Measurements from ENCODE around the gene CCAR1. TPM values are rescaled to one million over a fixed set of nuclear protein-coding genes. Genes with fewer than 3 reads are reported as not detected.

Gene CCAR1
- total and polyA plus RNA-seq, 2 of the 13 experiments (the other 11 are each of a cell fraction or from before 2014, with no cell fraction given), result 74.5 to 81.6 TPM

DNA sequence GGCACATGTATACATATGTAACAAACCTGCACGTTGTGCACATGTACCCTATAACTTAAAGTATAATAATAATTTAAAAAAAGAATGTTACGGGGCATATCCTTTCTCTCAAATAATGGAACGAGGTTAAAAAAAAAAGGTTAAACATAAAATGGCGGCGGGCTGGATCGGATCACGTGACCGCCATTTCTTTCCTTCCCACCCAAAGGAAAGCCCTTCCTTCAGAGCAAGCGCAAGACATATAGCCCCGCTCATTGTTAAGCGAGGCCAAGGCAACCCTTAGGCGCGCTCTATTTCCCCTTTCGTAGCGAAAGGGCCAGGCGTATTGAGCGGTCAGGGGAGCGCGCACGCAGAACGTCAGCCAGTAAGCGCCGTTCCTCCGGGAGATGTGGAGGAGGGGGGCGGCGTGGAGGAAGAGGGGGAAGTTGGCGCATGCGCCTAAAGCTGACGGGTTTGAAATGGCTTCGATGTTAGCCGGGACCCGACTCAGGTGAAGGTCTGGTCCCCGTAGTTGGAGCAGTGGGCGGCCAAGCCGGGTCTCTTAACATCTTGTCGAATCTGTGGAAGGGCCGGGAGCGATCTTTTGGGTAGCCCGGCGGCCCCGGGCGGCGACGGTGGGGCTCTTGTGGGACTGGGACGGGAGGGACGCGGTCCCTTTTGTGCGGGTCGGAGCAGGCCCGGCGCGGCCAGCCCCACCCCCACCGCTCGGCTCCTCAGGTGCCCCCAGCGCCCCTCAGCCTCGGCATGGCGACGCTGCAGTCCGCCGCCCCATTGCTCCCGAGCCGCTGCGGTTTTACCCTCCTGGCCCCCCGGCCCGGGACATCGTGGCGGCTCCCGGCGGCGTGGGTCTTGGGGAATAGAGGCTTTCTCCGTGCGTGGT lies at the start of gene CCAR1 (continued):
- TF ChIP-seq, protein P1, sequence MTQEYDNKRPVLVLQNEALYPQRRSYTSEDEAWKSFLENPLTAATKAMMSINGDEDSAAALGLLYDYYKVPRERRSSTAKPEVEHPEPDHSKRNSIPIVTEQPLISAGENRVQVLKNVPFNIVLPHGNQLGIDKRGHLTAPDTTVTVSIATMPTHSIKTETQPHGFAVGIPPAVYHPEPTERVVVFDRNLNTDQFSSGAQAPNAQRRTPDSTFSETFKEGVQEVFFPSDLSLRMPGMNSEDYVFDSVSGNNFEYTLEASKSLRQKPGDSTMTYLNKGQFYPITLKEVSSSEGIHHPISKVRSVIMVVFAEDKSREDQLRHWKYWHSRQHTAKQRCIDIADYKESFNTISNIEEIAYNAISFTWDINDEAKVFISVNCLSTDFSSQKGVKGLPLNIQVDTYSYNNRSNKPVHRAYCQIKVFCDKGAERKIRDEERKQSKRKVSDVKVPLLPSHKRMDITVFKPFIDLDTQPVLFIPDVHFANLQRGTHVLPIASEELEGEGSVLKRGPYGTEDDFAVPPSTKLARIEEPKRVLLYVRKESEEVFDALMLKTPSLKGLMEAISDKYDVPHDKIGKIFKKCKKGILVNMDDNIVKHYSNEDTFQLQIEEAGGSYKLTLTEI (CRISPR knock-in tag; conservative IDR thresholded peaks at IDR 0.05), result no peak
- TF ChIP-seq, protein P2, sequence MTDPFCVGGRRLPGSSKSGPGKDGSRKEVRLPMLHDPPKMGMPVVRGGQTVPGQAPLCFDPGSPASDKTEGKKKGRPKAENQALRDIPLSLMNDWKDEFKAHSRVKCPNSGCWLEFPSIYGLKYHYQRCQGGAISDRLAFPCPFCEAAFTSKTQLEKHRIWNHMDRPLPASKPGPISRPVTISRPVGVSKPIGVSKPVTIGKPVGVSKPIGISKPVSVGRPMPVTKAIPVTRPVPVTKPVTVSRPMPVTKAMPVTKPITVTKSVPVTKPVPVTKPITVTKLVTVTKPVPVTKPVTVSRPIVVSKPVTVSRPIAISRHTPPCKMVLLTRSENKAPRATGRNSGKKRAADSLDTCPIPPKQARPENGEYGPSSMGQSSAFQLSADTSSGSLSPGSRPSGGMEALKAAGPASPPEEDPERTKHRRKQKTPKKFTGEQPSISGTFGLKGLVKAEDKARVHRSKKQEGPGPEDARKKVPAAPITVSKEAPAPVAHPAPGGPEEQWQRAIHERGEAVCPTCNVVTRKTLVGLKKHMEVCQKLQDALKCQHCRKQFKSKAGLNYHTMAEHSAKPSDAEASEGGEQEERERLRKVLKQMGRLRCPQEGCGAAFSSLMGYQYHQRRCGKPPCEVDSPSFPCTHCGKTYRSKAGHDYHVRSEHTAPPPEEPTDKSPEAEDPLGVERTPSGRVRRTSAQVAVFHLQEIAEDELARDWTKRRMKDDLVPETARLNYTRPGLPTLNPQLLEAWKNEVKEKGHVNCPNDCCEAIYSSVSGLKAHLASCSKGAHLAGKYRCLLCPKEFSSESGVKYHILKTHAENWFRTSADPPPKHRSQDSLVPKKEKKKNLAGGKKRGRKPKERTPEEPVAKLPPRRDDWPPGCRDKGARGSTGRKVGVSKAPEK (CRISPR knock-in tag; IDR thresholded peaks at IDR 0.05; ENCODE audit: borderline replicate concordance), result no peak
- TF ChIP-seq MATR3 (CRISPR knock-in tag; IDR thresholded peaks at IDR 0.05) (no peak), AKAP8 (CRISPR knock-in tag; IDR thresholded peaks at IDR 0.05) (0 out of 2 replicates have a peak, but pooled peaks have one; percentile 33), ZNF503 (CRISPR knock-in tag; IDR thresholded peaks at IDR 0.05) (no peak), THAP11 (CRISPR knock-in tag; IDR thresholded peaks at IDR 0.05) (peak; percentile 80), CHCHD3 (CRISPR knock-in tag; IDR thresholded peaks at IDR 0.05) (peak; percentile 70; the same call in 1 of the 2 replicates), CREB3 (CRISPR knock-in tag; IDR thresholded peaks at IDR 0.05) (no peak), ETV6 (CRISPR knock-in tag; conservative IDR thresholded peaks at IDR 0.05) (no peak), GABPA (IDR thresholded peaks at IDR 0.05; ENCODE audit: low read depth, low read length) (no peak), GABPA (CRISPR knock-in tag; IDR thresholded peaks at IDR 0.05; ENCODE audit: low read depth) (peak; percentile 51; the same call in 1 of the 2 replicates), POLR2AphosphoS2 (IDR thresholded peaks at IDR 0.05; ENCODE audit: low read depth, low read length) (no peak), MYC (CRISPR knock-in tag; IDR thresholded peaks at IDR 0.05; ENCODE audit: borderline replicate concordance) (peak; percentile 79), PHF5A (CRISPR knock-in tag; IDR thresholded peaks at IDR 0.05; ENCODE audit: low read depth, unreplicated experiment) (no peak)
- TF ChIP-seq, protein P3, sequence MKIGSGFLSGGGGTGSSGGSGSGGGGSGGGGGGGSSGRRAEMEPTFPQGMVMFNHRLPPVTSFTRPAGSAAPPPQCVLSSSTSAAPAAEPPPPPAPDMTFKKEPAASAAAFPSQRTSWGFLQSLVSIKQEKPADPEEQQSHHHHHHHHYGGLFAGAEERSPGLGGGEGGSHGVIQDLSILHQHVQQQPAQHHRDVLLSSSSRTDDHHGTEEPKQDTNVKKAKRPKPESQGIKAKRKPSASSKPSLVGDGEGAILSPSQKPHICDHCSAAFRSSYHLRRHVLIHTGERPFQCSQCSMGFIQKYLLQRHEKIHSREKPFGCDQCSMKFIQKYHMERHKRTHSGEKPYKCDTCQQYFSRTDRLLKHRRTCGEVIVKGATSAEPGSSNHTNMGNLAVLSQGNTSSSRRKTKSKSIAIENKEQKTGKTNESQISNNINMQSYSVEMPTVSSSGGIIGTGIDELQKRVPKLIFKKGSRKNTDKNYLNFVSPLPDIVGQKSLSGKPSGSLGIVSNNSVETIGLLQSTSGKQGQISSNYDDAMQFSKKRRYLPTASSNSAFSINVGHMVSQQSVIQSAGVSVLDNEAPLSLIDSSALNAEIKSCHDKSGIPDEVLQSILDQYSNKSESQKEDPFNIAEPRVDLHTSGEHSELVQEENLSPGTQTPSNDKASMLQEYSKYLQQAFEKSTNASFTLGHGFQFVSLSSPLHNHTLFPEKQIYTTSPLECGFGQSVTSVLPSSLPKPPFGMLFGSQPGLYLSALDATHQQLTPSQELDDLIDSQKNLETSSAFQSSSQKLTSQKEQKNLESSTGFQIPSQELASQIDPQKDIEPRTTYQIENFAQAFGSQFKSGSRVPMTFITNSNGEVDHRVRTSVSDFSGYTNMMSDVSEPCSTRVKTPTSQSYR (CRISPR knock-in tag; IDR thresholded peaks at IDR 0.05; ENCODE audit: borderline replicate concordance), result peak; percentile 76
- TF ChIP-seq, protein P4, sequence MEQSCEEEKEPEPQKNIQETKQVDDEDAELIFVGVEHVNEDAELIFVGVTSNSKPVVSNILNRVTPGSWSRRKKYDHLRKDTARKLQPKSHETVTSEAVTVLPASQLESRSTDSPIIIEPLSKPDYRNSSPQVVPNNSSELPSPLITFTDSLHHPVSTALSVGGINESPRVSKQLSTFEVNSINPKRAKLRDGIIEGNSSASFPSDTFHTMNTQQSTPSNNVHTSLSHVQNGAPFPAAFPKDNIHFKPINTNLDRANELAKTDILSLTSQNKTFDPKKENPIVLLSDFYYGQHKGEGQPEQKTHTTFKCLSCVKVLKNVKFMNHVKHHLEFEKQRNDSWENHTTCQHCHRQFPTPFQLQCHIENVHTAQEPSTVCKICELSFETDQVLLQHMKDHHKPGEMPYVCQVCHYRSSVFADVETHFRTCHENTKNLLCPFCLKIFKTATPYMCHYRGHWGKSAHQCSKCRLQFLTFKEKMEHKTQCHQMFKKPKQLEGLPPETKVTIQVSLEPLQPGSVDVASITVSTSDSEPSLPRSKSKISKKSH (CRISPR knock-in tag; IDR thresholded peaks at IDR 0.05; ENCODE audit: borderline replicate concordance), result no peak; the same call in 1 of the 2 replicates

All from HepG2 (cell line).